GM23338 (cell line): ENCODE data around the gene CD80. TPM values are rescaled to one million over a fixed set of nuclear protein-coding genes. Genes with fewer than 3 reads are reported as not detected.
"Not testable (repeated sequence)": the region's sequence is repeated elsewhere in the genome, so short reads cannot be mapped to it uniquely, and the experiment has no call there.

Source experiments
- ATAC-seq: fragments of 200-7000 bp; cut with Tn5 transposase; 3 replicates; pipeline ENCODE4 v1.9.1; 2020
- DNase-seq: peaks from one replicate; pipeline ENCODE4 v3.0.0-alpha.2; 2015; ENCODE audit warnings: low spot score
- H2AFZ ChIP-seq: fragments of 200-600 bp; sonication (generic); 2 replicates; pipeline ENCODE4 v1.8.0; 2016; ENCODE audit warnings: antibody characterized with exemption, mild to moderate bottlenecking, moderate library complexity
- H3F3A ChIP-seq: fragments of 200-600 bp; sonication (generic); replicated peaks from 2 replicates; pipeline ENCODE4 v1.8.0; 2017; ENCODE audit warnings: antibody characterized with exemption, mixed run types, low read depth
- H3K27ac ChIP-seq: fragments of 200-600 bp; sonication (generic); 2 replicates; pipeline ENCODE4 v1.6.1; 2016; ENCODE audit warnings: low read depth
- H3K27me3 ChIP-seq: fragments of 200-600 bp; sonication (generic); 2 replicates; pipeline ENCODE4 v1.8.0; 2016; ENCODE audit warnings: mild to moderate bottlenecking, mixed run types, moderate library complexity; ENCODE audit not compliant: insufficient read depth
- H3K36me3 ChIP-seq: fragments of 200-600 bp; sonication (generic); 2 replicates; pipeline ENCODE4 v1.8.0; 2016; ENCODE audit warnings: mild to moderate bottlenecking; ENCODE audit not compliant: insufficient read depth
- H3K4me1 ChIP-seq: fragments of 200-600 bp; sonication (generic); 2 replicates; pipeline ENCODE4 v1.8.0; 2016; ENCODE audit warnings: mild to moderate bottlenecking, moderate library complexity; ENCODE audit not compliant: insufficient read depth
- H3K4me2 ChIP-seq: fragments of 200-600 bp; sonication (generic); 2 replicates; pipeline ENCODE4 v1.7.1; 2017; ENCODE audit warnings: mixed run types
- H3K4me3 ChIP-seq: fragments of 200-600 bp; sonication (generic); 2 replicates; pipeline ENCODE4 v1.6.1; 2016; ENCODE audit warnings: mixed run types
- H3K79me2 ChIP-seq: fragments of 200-600 bp; sonication (generic); replicated peaks from 2 replicates; pipeline ENCODE4 v1.8.0; 2017; ENCODE audit warnings: mild to moderate bottlenecking; ENCODE audit not compliant: insufficient read depth
- H3K9me2 ChIP-seq: fragments of 200-600 bp; sonication (generic); 2 replicates; pipeline ENCODE4 v1.8.0; 2017; ENCODE audit not compliant: insufficient read depth
- H4K20me1 ChIP-seq: fragments of 200-600 bp; sonication (generic); replicated peaks from 2 replicates; pipeline ENCODE4 v1.8.0; 2017; ENCODE audit warnings: mild to moderate bottlenecking; ENCODE audit not compliant: insufficient read depth
- H3K27ac Mint-ChIP-seq: 2 replicates; pipeline ENCODE4 v1.8.0; 2020; ENCODE audit warnings: inconsistent platforms, mild to moderate bottlenecking, moderate library complexity, mixed read lengths
- H3K27me3 Mint-ChIP-seq: 3 replicates; pipeline ENCODE4 v1.8.0; 2022; ENCODE audit warnings: low read depth, mild to moderate bottlenecking, moderate library complexity, mixed read lengths, inconsistent platforms; ENCODE audit not compliant: insufficient read depth, poor library complexity
- H3K36me3 Mint-ChIP-seq: 3 replicates; pipeline ENCODE4 v1.8.0; 2021; ENCODE audit warnings: low read depth, mild to moderate bottlenecking, inconsistent platforms, moderate library complexity, mixed read lengths
- H3K4me1 Mint-ChIP-seq: 3 replicates; pipeline ENCODE4 v1.8.0; 2020; ENCODE audit warnings: mild to moderate bottlenecking, inconsistent platforms, mixed read lengths
- H3K4me3 Mint-ChIP-seq: 3 replicates; pipeline ENCODE4 v1.8.0; 2021; ENCODE audit warnings: moderate library complexity, mild to moderate bottlenecking, inconsistent platforms, mixed read lengths
- H3K9me3 Mint-ChIP-seq: 3 replicates; pipeline ENCODE4 v1.8.0; 2020; ENCODE audit warnings: moderate library complexity, mild to moderate bottlenecking, inconsistent platforms, mixed read lengths
- CREB1 ChIP-seq: fragments of 250-450 bp; sonication (Bioruptor Pico); IDR thresholded peaks from 2 replicates; pipeline ENCODE4 v1.5.0; 2020; ENCODE audit warnings: low read depth, mild to moderate bottlenecking, moderate library complexity
- ETS1 ChIP-seq: IDR thresholded peaks from 2 replicates; pipeline ENCODE4 v1.6.1; 2016; ENCODE audit warnings: antibody characterized with exemption
- EZH2 ChIP-seq: fragments of 200-600 bp; sonication (generic); IDR thresholded peaks from one replicate; pipeline ENCODE4 v1.8.0; 2017; ENCODE audit warnings: antibody characterized with exemption, mild to moderate bottlenecking, low read depth; ENCODE audit not compliant: unreplicated experiment
- ZNF331 ChIP-seq: fragments of 250-450 bp; sonication (Bioruptor Pico); IDR thresholded peaks from 2 replicates; pipeline ENCODE4 v1.5.0; 2020; ENCODE audit warnings: low read depth, mild to moderate bottlenecking, moderate library complexity
- ZNF462 ChIP-seq: fragments of 250-450 bp; sonication (Bioruptor Pico); IDR thresholded peaks from 2 replicates; pipeline ENCODE4 v1.5.0; 2020; ENCODE audit warnings: mild to moderate bottlenecking, moderate library complexity
- polyA plus RNA-seq: library from polyadenylated mRNA; unstranded; fragments of >200 nt; fragmentation: Nextera tagmentation; extraction: Ambion mirVana; gene quantifications from 2 replicates; pipeline ENCODE4 v1.2.1, GENCODE V29; 2016
- total RNA-seq: library from RNA; depleted of rRNA; stranded (reverse); fragments of >200 nt; shearing (Covaris generic); gene quantifications from 2 replicates; pipeline ENCODE4 v1.2.3, GENCODE V29; 2014

Gene CD80
- total and polyA plus RNA-seq, 2 experiments from 2014 or later: not detected

- TF ChIP-seq ZNF462 (CRISPR knock-in tag) (no peak), ZNF331 (no peak), CREB1 (no peak), EZH2 (no peak), ETS1 (no peak)
Measured at GRCh38 chr3:119569156-119569555, 9.7 kb upstream of the CD80 start (continued).

GRCh38 chr3:119563334-119563733 is 3.9 kb upstream of the CD80 start:
- not testable (repeated sequence) for H3K4me3 Mint-ChIP-seq

More at GRCh38 chr3:119563334-119563733, 3.9 kb upstream of the CD80 start:
- not testable (repeated sequence) for H3K9me2 ChIP-seq, H2AFZ ChIP-seq, H3K27ac Mint-ChIP-seq, H3F3A ChIP-seq, H3K79me2 ChIP-seq, ATAC-seq, H3K4me3 ChIP-seq, H3K36me3 ChIP-seq, H3K27me3 Mint-ChIP-seq, H3K4me1 ChIP-seq, H3K36me3 Mint-ChIP-seq, DNase-seq, H3K4me1 Mint-ChIP-seq, H3K27ac ChIP-seq, H3K27me3 ChIP-seq, H3K4me2 ChIP-seq, H4K20me1 ChIP-seq, H3K9me3 Mint-ChIP-seq
